Esophagus muscularis mucosa (tissue), 4 donors: ENCODE results near the gene F13A1.

Experiments used
- CTCF ChIP-seq, 3 experiments: fragments of 200-600 bp in 2 of 3; fragments of 450-650 bp in 1 of 3; sonication (generic) in 2 of 3; IDR thresholded peaks; one replicate each; pipeline ENCODE4 v1.5.1; 2017 to 2019; ENCODE audit warnings: antibody characterized with exemption in 3 of 3, mild to moderate bottlenecking in 2 of 3, moderate library complexity in 1 of 3
- EP300 ChIP-seq: sonication (generic); formaldehyde crosslinking; IDR thresholded peaks from one replicate; pipeline ENCODE4 v1.6.1; 2017; ENCODE audit warnings: antibody characterized with exemption
- POLR2AphosphoS5 ChIP-seq, 2 donors: sonication (generic); formaldehyde crosslinking; IDR thresholded peaks; one replicate each; pipeline ENCODE4 v1.6.1; 2017; ENCODE audit warnings: antibody characterized with exemption in 2 of 2

- no peak for TF ChIP-seq CTCF (IDR thresholded peaks at IDR 0.05)
- TF ChIP-seq EP300, result no peak
- TF ChIP-seq POLR2AphosphoS5 (IDR thresholded peaks at IDR 0.05), result no peak
These were observed 166.1 kb downstream of the F13A1 start for GRCh38 chr6:6154335-6154734.
